Middle frontal gyrus (tissue), 1 donor: Measurements from ENCODE around the gene BORCS6.

Experiments
- DNase-seq: peaks from one replicate; pipeline ENCODE4 v3.0.0-alpha.2; 2015; ENCODE audit warnings: low spot score; ENCODE audit errors: extremely low spot score

The BORCS6 gene

DNA sequence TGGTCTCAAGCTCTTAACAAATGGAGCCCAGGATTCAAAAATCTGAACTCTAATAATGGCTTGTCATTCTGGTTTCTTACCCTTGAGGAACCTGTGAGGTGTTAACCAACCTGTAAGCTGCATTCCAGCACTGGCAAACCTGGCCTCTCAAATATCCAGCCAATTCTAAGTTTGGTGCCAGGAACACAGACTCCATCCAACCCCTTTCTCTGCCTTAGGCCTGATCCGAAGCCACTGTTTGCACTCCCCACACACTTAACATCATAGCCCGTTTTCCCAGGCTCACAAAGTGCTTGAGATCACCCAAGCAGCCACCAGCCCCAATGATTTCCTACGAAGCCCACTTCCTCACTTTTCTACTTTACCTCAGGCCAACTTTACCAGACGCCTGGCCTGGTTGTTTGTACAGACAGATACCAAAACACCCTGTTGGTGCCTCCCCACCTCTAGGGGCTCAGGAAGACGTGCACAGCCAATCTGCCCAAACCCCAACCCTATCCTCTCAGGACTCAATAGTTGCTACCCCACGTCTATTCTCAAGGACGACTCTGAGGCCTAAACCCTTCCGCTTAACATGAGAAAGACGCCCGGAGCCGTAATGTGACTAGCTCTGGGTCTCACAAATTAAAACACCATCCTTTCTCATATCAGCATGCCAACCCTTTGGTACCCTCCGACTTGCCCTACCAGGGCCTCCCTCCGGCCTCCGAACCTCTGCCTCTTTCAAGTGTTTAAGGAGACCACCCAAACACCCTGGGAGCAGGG is 34.6 kb downstream of the BORCS6 start:
- DNase-seq = no peak

DNA sequence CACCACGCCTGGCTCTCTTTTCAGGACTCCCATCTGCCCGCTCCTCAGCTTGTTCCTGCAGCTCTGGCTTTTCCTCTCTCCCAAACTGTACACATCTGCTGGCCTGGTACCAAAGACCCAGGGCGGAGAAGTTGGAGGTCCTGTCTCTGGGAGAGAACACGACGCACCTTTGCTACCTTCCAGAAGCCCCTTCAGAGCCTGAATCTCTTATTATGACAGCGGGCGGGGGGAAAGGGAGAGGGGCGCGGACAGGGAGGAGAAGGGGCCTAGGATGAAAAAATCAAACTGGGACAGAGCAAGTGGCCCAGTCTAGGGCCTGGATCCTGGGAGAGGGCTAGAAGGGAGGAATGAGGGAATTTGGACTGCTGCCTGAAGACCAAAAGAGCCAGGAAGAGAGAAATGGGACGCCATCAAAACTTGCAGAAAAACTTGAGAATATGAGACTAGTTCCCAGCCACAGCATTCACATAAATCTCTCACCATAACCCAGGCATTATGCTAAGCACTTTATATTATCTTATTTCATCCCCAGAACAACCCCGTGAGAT is 35.3 kb downstream of the BORCS6 start:
- no peak for DNase-seq

DNA sequence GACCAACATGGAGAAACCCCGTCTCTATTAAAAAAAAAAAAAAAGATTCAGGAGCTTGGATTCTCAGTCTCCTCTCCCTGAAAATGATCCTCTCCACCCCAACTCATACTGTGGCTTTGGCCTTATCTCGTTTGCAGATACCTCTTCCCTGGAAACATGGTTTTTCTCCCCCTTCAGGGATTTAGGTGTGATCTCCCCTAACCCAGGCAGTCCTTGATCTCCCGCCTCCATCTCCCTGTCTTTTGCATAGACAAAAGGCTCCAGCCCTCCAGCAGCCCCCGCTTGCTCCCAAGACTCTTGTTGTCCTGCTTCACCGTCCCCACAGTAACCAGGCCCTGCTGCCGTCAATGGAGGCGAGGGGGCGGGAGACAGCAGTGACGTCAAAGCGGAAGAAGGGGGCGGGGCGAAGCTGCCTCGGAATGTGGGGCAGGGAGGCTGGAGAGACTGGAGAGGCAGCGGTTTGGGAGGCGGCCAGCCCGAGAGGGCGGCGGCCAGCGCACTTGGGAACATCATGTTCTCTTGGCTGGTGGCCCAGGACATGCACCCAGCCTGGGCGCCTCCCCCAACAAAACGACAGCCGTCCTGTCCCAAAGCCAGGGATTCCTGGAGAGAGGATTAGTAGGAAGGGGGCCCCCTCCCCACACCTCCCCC is 35.9 kb downstream of the BORCS6 start:
- peak; percentile 85 for DNase-seq

DNA sequence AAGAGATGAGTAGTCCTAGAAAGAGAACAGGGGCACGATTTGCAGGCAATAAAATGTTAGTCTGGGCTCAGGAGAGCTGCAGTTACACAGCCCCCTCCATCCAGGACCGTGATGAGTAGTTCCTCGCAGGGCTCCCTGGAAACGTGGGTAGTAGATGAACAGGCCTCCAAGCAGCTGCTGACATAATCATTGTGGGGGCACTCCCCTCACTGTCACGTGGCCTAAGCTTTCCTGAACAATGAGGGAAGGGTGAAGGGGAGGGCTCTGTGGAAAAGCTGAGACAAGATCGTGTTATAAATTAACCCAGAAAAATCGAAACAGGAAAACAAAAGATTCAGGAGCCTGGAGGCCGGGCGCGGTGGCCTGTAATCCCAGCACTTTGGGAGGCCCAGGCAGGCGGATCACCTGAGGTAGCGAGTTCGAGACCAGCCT is 36.4 kb downstream of the BORCS6 start:
- peak; percentile 85 for DNase-seq

DNA sequence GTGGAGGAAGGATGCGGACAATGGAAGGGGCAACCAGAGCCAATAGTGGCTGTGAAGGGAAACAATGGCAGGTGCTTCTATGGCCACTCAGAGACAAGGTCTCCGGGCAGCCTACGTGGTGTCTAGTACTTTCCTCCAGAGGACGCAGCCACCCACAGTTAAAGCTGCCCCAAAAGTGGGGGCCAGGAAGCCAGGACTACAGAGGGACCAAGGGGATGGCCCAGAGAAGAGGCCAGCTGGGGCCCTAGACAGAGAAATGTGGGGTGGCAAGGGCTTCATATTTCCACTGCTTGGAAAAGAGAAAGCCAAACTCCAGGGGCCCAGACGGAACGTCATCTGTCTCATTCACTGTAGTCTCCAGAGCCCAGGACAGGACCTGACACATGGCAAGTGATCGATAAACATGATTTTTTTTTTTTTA is 36.9 kb downstream of the BORCS6 start:
- DNase-seq = no peak

DNA sequence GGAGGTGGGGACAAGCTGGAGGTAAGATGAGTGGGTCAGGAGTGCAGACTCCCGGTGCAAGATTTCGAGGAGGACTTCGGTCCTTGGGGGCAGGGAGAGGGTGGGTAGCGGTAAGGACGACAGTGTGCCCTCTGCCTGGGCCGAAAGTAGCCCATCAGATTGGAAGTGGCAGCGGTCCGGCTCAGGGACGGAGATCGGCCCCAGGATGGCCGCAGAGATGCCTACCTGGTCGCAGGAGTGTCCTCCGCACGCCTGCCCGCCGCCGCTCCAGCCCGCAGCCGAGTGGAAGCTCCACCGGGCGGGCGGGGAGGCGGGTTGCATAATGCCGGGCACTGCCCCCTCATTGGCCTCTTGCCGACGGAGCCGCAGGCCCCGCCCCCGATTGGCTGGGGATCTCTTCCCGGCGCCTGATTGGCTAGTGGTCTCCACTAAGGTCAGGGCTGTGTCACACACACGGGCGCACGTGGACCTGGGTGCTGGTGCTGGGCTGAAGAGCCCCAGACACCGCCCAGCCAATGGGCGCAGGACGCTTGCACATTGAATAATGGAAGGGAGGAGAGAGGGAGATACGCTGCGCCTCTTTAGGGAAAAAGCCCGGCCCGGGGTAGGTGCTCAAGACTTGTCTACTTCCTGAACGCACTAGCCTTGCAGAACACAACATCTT is 37.7 kb downstream of the BORCS6 start, which contains the start of gene PER1:
PER1 (minus strand) TSS at position 293 of the 664 bp plus-strand sequence. CDS start 1,698 bp downstream, outside the sequence.
- DNase-seq = peak; percentile 89

DNA sequence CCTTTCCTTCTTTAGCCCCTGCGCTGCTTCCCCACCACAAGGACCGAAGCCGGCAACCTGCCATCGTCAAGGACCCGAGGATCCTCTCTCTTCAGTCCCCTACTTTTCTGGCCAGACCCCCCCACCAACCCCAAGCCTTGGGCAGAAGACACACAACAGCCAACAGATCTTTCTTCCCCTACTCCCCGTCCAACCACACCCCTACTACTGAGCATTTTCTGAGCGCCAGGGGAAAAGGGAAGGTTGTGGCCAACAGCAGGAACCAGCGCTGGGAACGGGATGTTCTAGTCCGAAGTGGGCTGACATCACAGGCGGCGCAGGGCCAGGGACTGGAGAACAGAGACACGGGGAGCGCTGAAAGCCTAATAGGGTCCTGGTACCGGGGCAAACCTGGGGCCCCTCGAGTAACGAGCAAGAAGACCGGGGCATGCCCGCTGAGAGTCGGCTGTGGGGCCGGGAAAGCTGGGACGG is 38.3 kb downstream of the BORCS6 start:
- DNase-seq = no peak

DNA sequence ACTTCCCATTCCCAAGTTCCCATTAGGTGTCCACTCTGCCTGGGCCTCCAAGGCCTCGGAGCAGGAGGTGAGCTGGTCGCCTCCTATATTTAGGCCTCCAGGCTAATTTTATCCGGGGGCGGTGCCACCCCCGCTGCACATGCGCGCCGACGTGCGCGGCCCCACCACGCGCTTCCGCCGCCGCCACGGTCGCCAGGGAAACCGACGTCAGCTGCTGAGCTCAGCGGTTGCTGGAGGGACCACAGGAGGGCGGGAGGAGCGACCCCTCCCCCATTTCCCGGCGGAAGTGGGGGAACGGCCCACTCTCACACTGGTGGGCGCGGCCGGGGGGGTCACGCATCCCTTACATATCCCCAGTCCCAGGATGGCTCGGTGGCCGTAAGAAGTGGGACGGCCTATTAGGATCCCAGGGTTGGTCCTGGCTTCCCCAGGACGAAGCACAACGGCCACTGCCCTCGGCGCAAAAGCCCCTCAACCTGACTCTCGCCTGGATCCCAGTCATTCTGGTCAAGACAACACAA is 38.8 kb downstream of the BORCS6 start:
- peak; percentile 79 for DNase-seq

DNA sequence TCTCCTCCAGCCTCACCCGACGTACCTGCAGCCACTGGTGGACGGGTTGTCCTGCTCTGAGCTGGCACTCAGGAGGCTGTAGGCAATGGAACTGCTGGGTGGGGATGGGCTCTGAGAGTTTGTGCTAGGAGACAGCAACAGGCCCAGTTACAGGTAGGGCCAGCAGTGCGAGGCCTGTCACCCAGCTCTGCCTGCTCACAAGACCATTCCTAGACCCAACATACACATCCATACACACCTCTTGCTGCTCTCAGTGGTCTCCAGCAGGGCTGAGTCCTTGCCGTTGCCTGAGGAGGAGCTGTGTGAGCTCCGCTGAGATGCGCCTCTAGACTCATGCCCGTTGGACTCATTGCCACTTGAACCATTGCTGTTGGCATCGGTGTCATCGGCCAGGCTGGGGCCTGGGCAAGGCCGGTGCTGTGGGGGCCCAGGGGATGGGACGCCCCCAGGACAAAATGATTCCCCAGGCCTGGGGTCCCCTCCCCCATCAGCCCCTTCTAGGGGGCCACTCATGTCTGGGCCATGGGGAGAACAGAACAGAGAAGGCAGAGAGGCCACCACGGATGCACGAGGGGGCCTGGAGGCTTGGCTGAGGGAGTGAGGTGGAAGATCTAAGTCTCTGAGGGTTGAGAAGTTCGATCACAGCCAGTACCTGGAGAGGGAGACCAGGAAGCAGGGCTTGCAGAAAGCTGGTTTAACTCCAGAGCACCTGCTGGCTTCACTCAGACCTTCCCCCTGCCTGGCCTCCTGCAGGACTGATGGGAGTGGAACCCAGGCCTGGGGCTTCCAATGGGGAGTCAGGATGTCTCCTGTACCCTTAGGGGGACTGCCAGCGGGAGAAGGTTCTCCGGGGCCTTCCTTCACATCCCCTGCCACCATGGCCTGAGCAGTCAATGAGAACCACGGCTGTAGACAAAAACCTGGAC is 39.5 kb downstream of the BORCS6 start:
- no peak for DNase-seq

DNA sequence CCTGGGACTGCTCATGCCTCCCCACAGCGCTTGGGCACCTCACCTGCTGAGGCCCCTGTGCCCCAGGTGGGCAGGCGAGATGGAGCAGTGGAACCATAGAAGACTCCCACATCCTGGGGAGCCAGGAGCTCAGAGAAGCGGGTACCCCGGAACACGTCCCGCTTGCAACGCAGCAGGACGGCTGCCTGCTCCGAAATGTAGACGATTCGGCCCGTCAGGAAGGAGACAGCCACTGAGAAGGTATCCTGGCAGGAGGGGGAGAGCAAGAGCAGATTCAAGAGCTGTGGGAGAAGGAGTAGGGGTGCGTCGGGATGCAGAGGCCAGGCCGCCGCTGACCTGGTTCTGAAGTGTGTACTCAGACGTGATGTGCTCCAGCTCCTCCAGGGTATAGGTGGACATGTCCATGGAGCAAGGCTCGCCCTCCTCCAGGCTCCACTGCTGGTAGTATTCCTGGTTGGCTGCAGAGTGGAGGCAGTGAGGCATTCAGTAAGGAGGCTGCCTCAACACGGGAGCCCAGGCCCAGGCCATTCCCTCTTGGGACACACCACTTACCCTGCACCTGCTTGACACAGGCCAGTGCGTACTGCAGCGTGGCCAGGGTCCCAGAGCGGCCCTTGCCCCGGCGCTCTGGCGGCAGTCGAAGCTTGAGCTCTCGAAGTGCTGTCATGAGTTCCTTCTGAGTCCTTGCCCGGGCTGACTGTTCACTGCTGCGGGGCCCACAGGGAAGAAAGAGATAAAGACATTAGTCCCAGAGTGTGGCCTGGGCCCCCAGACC is 40.4 kb downstream of the BORCS6 start:
- no peak for DNase-seq

DNA sequence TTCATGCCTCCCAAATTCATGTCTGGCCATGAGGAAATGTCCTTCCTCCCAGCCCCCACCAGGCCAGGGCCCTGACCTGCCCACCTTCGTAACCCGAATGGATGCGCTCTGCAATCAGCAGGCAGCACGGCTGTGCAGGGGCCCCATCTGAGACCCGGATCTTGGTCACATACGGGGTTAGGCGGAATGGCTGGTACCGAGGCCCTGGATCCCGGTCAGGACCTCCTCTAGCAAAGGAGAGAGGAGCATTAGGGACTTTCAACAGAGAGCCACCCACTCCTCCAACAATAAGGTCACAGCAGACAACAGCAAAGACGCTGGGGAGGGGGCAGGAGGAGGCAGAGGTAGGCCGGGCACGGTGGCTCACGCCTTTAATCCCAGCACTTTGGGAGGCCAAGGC is 41.4 kb downstream of the BORCS6 start:
- no peak for DNase-seq

DNA sequence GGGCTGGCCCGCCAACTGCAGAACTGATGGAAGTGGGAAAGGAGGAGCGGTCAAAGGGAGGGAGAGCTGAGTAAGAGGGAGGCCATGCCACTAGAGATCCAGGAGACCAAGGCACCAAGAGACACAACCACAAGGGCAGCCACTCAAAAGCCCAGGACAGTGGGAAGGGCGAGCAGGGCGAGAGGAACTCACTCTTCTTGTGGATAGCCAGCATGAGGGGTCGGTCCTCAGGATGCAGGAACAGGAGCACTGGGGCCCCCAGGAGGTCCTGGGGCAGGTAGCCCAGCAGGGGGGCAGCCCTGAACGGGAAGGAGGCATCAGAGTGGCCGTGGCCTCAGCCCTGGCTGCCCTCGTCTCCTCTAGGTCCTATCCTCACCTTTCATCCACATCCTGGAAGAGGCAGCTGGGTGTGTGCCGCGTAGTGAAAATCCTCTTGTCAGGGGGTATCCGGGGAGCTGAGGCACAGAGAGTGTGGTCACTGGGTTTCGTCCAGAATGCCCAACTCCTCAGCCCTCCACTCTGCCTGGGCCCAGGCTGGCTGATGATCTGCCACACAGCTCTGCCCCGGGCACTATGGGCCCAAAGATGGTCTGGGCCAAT is 42.1 kb downstream of the BORCS6 start:
- no peak for DNase-seq

DNA sequence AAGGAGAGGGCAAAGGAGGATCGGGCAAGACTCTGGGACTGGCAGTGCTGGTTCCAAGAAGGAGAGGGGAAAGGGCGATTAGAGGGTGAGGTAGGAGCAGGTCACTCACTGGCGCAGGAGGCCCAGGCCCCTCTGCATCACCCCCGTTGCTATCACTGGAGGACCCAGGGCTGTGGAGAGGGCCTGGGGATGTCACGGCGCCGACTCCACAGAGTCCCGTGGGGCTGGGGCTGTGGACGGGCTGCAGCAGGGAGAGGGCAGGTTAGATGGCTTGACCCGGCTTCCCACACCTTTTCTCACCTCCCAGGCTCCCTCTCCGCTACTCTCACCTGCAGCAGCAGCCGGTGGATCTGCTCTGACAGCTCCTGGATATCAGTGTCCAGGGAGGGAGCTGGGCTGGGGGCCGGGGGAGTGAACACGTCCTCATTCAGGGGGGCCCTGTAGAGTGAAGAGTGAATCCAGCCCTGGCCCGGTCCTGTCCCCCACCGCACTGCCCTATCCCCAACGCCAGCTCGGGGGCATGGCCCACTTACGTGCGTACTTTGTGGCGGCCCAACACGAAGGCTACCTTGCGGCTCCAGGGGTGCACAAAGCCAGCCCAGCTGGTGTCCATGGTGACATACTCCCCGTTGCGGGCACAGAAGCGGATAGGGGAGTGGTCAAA is 42.7 kb downstream of the BORCS6 start:
- DNase-seq = no peak

DNA sequence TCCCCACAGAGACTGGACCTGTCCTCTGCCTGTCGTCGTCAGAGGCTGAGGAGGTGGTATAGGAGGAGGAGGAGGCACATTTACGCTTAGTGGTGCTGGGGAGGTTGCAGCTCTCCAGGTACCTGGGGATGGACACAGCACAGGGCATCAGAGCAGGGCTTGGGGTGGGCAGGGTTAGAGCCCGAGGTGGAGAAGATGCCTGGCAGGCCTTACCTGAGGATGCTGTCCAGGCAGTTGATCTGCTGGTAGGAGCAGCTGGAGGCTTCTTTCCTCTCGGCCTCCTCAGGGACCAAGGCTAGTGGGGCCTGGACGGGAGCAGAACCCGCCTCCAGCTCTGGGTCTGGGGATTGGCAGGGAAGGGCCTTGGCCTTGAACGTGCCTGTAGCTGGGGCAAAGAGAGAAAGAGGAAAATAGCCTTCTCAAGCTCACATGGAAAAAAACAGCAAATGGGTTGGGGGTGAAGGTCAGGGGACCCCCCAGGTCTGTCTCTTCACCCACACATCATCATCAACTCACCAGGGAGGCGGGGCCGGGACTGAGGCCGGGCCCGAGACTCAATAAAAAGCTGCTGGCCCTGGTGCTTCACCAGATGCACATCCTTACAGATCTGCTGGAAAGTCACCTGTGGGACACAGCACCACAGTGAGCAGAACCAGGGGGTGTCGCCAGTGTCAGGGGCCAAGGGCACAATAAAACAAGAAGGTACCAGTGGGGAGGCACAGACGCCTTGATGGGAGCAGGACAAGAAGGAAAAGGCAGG is 43.4 kb downstream of the BORCS6 start:
- no peak for DNase-seq

DNA sequence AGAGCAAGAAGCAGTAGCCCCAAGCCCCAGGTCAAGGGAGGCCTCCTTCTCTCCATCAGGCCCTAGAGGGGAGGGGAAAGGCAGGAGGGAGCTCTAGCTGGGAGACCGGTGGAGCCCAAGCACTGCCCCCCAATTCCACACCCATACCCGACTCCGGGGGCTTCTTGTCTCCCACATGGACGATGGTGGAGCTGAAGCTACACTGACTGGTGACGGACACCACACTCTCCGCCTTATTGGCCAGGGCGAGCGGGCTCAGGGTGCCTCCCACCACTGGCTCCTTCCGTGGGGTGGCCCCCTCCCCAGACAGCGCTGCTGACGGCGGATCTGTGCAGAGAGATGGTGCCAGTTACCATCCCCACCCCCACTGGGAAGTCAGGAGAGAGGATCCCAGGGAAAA is 44.2 kb downstream of the BORCS6 start:
- DNase-seq = no peak

DNA sequence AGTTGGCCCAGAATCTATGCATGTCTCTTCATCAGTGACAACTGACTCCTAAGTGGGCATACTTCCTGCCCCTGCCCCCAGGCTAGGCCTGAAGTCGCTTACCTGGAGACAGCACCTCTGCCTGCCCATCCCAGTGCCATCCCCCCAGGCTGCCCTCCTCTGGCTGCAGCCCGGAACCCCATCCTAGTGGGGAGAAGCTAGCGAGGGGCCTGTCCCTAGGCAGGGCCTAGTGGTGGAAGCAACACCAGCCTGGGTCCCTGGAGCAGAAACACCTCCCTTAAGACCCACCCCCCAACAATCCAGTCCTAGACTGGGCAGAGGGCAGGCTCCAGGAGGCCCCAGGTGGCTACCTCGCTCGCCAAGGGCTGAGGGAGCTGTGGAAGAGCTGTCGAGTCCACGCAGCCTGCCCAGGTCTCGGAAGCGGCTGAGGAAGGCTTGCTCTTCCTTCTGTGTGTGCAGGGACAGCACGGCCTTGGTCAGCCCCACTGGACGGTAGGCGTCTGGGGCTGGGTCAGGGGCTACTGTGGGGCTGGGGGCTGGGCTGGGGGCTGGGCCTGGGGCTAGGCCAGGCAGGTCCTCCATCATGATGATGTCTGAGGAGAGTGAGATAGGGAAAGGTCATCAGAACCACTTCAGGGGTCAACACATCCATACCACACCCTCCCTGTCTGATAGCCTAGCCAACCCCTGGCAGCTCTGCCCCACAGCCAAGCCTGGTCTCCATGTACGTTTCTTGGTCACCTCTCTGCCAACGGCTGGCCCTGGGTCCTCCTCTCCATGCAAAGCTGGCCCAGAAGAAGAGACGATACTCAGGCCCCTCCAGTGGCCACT is 45.4 kb downstream of the BORCS6 start:
- no peak for DNase-seq
